ENCODE results near the gene TRIM65.

The TRIM65 gene

DNA sequence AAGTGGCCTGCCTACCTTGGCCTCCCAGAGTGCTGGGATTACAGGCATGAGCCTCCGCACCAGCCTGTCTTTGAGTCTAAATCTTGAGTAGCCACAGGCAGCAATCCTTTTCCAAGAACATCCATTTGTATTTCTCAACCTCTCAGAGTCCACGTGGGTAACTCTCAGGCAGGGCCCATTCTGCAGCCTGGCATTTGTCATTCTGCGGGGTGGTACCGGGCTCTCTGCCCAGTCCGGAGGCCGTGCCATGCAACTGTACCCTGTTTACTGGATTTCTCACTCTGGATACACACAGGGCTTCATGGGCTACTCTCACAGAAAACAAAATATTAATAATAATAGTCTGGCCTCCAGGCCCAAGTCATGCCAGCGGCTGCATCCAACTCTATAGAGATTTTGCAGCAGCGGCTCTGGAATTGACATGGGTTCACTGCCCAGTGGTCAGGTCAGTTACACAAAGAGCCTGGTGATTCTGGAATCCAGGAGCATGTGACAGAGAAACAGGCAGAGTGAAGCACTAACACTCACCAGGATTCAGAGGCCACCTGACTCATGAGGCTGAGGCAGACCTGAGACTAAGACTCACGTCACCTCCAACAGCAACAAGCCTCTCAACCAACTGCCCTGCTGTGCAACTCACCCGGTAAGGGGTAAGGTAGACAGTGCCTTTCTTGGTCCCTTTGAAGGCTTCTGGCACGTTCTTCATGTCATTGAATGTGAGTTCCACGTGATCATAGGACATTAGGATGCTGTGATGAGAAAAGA lies 45.6 kb downstream of the TRIM65 start:
- no peak for DNase-seq

DNA sequence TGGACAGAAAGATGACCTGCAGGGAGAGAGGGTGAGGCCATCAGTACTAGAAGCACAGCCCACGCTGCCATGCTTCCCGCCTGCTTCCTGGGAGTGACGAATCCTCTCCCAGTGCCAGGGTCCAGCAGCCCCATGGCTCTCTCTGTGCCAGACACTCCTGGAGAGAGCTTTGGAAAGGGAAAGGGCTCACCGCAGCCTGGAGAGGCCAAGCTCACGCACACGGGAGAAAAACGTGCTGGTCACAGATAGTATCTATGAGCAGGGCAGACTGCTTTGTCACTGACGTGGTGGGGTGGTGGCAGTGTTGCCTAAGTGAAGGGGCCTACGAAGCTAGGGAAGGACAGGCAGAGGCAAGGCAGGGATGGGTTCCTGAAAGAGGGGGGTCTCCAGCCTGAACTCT lies 47.0 kb downstream of the TRIM65 start:
- DNase-seq: no peak

DNA sequence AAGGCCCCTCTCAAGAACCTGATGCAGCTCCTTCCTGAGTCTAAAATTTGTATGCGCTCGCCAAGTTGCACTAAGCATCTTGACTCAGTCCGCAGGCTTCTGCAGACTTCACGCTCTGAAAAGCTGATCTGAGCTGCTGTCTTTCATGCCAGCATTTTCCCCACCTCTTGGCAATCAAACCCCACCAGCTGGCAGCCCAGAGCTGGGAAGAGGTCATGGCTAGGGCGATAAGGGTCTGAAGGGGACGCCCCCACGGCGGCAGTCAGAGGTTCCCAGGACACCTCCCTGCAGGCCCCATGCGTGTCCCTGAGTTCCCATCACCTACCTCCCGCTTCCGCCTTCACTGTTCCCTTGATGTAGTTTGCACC lies 47.5 kb downstream of the TRIM65 start:
- DNase-seq: no peak

DNA sequence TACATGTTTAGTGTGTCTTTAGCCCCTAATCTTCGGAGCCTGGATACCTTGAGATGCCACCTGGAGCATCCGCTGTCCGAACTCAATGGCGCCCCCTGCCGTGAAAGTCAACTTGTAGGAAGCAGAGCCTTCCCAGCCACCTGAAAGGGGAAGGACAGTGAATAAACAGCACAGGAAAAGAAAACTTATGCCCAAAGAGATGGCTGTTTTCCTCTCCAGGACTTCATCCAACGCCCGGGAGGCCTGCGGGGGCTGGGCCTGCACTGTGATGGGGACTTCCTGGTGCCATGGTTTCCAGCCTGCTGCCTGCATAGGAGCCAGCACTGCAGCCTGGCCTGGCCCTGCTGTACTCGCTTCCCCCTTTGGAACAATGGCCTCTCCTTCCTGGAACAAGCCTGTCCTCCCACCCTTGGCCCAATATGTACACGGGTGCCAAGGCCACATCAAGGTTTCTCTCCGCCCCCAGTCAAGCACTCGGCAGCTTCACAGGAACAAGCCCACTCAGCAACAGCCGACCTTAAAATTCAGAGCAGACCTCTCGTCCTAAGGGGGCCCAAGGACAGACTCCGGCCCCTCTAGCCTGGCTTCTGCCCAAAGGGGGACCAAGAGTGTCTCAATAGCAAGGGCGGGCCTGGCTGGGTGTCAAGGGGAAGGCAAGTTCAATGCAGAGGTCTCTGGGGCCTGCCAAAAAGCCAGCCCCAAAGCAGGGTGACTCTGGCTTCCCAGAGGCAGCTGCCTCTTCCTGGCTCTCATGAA lies 48.0 kb downstream of the TRIM65 start:
- DNase-seq: peak; percentile 89

DNA sequence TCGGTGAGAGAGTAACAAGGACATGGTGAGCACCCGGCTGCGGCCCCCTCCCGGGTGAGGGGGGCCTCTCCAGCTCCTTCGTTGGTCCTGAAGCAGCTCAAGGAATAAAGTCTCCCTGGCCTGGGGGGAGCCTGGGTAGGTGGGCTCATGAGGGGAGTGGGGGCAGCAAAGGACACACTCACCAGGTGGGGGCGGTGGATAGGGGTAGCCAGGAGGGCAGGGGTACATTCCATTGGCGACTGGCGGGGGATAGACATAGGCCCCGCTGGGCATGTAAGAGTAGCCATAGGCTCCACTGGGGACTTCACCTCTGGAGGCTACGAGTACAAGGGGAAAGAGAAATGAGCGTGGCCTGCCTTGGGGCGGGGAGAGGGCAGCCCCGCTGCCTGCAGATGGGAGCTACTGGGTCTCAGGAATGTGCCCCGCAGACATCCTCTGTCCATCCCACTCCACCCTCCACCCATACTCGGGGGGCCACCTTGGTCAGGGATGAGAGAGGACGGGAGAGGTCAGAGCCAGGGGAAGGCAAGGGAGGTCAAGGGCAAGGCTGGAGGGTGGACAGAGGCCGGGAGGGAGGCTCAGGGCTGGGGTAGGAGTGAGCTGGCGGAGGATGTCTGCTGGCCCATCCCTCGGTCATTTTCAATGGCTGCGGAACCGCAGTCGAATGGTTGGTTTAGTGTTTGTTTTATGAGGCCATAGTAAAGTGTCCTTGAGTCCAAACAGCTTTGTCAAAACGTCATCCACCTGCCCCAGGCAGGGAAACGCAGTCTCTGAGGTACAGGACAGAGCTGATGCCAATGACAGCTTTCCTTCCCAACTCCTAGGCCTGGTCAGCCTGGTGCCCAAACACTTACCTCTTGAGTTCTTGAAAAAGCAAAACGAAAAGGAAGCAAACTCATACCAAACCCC lies 48.9 kb downstream of the TRIM65 start:
- no peak for DNase-seq

DNA sequence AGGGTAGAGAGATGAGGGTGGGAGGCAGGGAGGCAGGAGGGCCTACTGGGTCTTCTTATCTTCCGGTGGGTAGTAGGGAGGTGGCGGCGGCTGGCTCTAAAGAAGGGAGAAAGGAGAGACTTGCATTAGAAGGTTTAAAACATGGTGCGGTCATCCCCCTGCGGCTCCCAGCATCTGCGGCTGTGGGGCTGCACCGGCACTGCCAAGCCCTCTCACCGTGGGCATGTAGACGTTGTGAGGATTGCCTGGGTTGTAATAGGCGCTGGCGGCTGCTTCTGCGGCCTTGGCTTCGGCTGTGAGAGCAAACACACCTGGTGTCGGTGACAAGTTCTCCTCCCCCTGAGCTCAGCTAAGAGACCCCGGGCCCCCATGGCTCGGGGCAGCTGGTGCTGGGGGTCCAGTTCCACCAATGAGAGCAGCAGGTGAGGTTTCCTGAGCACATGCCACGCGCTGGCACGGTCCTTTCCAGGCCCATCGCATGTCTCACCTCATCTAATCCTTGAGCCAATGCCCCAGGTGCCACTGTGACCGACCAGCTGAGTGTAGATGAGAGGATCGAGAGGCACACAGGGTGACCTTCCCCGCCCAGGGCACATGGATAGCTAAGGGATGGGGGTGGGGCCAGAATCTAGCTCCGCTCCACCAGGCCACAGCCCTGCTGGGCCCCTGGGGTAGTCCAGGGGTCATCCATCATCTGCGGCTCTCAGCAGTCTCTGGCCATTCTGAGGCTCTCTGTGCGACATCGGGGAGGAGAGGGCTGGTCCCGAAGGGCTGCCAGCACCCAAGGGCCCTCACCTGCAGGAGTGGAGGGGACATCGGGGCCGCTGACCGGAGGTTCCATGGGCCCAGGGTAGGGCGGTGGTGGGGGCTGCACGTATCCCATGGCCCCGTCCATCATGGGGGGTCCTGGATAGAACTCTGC lies 49.8 kb downstream of the TRIM65 start:
- DNase-seq: no peak

DNA sequence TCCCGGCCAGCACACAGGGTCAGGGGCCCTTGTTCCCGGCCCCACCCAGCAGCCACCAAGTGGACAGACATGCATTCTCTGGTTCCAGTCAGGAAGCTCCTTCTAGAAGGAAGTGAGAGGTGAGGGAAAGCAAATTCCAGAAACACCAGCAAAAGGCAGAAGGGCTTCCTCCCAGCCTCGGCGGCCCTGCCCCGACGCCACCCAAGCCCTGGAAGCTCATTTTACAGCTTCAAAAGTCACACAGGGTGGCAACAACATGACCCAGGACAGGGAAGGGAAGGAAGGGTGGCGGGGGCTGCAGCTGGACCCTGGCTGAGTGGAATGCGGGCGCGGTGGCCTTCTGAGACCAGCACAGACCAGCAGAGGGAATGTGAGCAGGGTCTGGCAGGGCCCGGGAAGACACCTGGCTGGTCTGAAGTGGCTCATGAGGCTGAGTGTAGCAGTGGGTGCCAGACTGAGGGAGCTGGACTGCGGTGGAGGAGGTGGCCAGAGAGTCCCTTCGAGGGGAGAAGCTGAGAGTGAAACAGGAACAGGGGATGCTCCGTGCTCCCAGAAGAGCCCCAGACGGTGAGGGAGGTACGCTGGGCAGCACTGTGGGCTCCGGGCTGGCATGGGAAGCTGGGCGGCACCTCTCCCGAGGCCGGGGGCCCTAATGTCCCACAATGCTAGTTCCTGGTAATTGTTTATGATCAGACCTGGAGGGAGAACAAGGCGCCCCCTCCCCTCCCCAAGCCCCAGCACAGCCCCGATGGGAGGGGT lies 50.6 kb downstream of the TRIM65 start:
- no peak for DNase-seq

DNA sequence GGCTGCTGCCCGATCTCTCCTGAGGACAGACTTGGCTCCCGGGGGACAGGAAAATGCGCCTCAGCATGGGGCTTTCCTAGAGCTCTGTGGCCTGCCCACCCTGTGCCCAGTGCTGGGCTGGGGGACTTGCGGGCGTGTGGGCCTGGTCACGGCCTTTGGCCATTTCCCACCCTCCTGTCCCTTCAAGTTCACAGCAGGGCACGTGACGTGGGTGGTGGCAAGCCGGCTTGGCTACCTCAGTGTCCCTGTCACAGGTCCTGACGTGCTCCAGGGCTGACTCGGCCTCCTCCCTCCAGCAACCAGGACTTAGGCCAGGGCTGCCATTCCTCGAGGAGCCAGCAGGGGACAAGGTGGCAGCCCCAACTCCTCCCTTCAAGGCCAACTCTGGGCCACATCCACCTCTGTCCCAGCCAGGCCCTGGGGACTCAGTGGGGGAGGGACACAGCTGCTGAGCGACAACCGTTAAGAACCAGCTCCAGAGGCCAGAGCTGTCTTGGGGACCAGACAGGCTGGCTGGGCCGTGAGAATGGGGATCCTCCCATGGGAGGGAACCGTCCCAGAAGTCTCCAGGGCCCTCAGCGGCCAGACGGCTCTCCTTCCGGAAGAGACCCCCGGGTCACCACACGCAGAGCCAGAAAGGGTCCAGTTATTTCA lies 51.6 kb downstream of the TRIM65 start:
- peak; percentile 69 for DNase-seq

DNA sequence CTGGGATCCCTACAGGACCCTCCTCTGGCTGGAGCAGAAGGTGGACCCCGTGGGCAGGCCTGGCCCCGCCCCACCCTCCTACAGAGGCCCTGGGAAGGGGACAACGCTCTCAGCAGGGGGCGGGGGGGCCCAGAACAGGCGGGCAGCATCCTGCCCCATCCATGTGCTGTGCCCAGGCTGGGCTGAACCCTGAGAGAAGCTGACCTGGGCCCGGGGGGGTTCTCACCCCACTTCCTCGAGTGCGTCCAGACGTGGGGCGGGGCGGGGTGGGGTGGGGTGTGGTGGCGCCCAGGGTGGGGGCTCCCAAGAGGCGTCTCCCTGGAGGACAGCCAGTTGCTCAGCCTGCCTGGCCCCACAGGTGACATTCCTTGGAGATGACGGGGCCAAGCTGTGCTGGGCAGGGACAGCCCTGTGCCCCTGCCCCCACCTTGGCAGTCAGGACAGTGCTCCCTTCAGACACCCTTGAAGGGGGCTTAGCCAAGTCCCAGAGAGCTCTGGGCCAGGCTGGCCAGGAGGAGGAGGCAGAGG lies 52.2 kb downstream of the TRIM65 start:
- DNase-seq: peak; percentile 43

DNA sequence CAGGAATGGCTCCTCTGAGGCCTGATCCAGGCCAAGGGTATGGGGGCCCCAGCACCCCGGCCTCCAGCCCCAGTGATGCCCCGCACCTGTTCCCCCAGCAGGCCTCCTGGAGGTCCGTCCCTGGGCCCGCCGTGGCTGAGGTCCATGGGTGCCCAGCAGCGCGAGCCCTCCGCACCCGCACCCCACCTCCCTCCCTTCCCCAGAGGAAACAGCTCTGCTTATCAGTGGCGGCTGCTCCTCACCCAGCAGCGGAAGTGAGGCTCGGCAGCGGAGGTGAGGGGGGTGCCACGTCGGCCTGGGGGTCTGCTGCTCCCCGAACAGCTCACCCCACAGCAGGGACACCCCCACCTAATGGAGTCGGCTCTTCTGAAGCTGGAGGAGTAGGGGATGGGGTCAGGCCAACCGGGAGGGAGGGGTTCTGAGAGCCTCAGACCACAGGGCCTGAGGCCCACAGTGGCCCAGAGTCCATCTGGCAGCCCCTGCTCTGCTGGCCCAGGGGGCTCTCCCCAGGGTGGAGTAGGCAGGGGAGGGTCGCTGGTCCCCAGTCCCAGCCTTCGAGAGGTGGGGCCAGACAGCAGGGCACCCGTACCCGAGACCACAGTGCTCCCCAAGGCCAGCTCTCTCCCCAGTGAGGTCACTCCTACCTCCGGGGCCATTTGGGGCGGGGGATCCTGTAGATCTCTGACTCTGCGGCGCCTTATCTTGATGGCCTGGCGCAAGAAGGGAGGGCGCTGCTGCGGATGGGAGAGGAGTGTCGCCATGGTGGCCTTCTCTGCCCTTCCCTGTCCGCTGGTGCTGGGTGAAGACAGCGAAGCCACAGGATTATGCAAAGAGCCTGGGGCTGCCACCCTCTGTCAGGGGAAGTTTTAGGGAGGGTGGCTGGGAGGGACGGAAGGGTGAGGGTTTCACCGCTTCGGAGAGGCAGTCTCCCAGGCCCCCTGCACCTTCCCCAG lies 52.9 kb downstream of the TRIM65 start, which contains the start of gene UNC13D:
UNC13D (minus strand) TSS at position 828 of the 953 bp plus-strand sequence; CDS start at position 761, 67 bp downstream.
- peak; percentile 78 for DNase-seq

DNA sequence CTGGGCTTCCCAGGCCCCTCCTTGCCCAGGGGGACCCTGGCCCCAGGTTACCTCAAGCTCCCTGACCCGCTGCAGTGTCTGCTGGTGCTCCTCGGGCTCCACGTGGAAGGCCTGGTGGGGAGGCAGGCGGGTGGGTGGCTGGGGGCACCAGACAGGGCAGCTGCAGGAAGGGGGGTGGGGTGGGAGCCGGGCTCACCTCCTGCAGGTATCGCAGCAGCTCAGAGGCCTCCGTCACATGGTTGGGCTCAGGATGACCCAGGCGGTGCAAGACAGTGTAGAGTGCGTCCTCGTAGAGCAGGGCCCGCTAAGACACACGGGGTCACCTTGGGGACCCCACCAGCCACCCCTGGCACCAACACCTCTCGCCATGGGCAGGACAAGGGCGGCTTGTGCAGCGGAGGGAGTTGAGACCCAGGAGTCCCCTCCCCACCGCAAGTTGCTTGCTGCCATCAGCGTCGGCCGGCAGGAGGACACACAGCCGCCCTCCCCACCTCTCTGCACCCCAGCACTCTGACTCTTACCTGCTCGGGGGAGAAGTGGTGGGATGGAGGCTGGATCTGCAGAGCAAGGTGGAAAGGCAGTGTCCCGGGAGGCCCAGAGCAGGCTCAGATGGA lies 53.7 kb downstream of the TRIM65 start:
- peak; percentile 54 for DNase-seq

DNA sequence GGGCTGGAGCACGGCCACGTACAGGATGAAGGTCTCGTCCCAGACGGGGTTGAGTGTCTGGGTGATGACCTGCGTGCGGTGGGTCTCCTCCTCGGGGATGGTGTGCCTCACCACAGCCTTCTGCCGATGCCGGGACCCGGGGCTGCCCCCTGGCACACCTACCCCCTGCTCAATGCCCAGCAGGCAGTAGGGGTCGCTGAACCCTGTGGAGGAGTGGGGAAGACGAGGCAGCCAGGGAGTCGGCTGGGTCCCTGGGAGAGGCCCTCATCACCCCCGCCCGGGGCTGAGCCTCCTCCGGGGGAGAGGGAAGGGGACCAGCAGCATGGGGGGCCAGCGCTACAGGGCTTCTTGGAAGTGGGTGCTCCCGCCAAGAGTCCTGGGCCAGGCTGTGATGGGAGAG lies 54.3 kb downstream of the TRIM65 start:
- no peak for DNase-seq

DNA sequence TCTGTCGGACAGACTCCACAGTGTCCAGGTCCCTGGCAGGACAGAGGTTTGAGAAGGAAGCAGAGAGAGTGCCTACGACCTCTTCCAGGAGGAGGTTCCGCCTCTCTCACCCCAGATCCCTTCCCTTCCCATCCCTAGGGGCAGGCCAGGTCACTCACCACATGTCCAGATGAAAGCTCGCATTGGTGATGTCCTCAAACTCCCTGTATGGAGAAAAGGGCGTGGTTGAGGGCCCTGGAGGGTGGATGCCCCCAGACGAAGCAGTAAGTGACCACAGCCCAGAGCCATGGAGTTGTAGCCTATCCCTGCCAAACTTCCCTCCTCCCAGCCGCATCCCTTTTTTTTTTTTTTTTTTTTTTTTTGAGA lies 56.0 kb downstream of the TRIM65 start:
- no peak for DNase-seq

DNA sequence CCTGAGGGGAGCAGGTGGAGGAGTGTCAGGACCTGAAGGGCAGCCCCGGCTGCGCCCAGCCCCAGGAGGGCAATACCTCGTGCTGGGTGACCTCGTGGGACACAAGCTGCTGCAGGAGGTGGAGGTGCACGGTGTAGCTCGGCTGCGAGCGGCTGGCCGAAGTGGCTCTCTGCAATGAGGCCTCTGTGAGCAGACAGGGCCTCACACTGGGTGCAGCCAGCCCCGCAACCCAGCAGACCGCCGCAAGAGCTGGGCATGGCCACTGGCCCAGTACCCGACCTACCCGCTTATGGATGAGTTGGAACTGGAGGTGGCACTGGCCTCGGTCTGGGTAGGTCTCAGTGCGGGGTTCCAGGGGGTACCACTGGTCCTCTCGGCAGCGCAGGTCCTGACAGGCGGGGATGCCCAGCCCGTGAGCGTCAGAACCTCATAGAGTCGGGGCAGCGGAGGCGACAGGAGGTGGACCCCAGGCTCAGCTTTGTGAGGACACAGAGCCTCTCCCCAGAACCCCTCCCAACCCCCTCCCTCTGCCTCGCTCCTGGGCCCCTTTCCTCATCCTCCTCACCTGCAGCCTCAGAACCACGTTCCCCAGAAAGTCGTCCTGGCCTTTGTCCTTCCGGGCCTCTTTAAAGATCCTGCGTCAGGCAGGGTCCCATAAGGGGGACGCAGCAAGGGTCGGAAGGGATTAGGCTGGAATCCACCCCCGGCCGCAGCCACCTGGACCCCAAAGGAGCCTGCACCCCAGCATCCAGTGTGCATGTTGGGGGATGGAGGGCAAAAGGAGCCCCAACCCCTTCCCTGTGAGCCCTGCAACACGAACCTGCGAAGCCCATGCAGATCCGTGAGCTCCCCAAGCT lies 56.6 kb downstream of the TRIM65 start:
- no peak for DNase-seq
